Ectodermal cell (in vitro differentiated cells): ENCODE measurements around the gene ETV1.

ENCODE experiments used
- H3K27ac ChIP-seq: 2 replicates; pipeline ENCODE4 v1.7.0; 2013; ENCODE audit warnings: mild to moderate bottlenecking, low read depth, low read length; ENCODE audit not compliant: insufficient read depth, poor library complexity, severe bottlenecking
- H3K27me3 ChIP-seq: 2 replicates; pipeline ENCODE4 v1.7.0; 2013; ENCODE audit warnings: mild to moderate bottlenecking, low read length; ENCODE audit not compliant: insufficient read depth, control insufficient read depth, poor library complexity, severe bottlenecking
- H3K36me3 ChIP-seq: one replicate; pipeline ENCODE4 v1.7.0; 2013; ENCODE audit warnings: low read length; ENCODE audit not compliant: control insufficient read depth, insufficient read depth
- H3K4me1 ChIP-seq: one replicate; pipeline ENCODE4 v1.7.0; 2013; ENCODE audit warnings: low read length; ENCODE audit not compliant: control insufficient read depth, insufficient read depth
- H3K4me3 ChIP-seq: 2 replicates; pipeline ENCODE4 v1.7.0; 2013; ENCODE audit warnings: low read depth, low read length, control low read depth; ENCODE audit not compliant: insufficient read depth
- H3K9me3 ChIP-seq: 2 replicates; pipeline ENCODE4 v1.7.0; 2013; ENCODE audit warnings: mild to moderate bottlenecking, low read length, moderate library complexity; ENCODE audit not compliant: control insufficient read depth
- WGBS, 2 experiments: methylation state at CpG; one replicate each; pipeline ENCODE4 v1.1.7; 2013; ENCODE audit warnings: missing lambda C conversion rate in 2 of 2; 5-methylcytosine and 5-hydroxymethylcytosine counted together

Gene ETV1

DNA sequence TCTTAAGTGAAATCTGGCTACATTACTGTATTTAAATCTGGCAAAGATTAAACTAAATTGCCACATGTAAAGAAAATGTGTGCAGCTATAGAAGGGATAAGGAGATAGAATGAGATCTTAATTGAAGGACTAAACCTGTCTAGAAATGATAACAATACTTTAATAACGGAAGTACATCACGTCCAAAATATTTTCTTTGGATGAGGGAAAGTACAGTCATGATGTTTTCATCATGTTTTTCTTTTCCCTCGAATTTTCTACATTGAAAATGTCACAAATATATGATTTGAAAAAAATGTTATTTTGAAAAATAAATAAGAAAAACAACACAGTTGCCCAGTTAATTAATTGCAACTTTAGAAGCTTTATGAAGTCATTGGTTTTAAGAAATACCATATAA lies 143.9 kb downstream of the ETV1 start:
- H3K9me3 ChIP-seq: no peaks in the 10 kb centered on the region
- 89 to 96% methylated on average over 2 of the region's 3 CpGs for WGBS, 2 experiments
- no peaks in the 10 kb centered on the region for H3K27me3 ChIP-seq
- H3K4me1 ChIP-seq: no peaks in the 10 kb centered on the region
- no peak overlapping the region for H3K27ac ChIP-seq
- no peaks in the 10 kb centered on the region for H3K36me3 ChIP-seq
- no peak overlapping the region for H3K4me3 ChIP-seq

DNA sequence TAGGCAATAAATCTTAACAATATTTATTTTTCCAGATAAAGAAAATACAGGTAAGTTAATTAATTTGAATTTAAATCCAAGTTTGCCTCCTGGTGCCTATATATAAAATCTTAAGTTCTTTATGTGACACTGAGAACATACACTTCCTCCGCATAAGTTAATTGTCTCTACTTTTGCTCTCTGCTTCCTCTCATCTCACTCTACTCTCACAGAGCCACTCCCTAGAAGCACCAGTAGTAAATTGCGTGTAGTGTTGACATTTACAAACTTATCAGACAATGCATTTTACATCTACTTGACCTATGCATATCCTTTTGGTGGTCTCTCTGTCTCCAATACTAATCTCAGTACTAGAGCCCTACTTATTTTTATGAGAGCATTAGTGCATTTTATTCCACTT lies 144.5 kb downstream of the ETV1 start:
- Histone ChIP-seq H3K4me3 (no peak overlapping the region), H3K36me3 (no peaks in the 10 kb centered on the region), H3K27ac (no peak overlapping the region), H3K4me1 (no peaks in the 10 kb centered on the region), H3K27me3 (no peaks in the 10 kb centered on the region), H3K9me3 (no peaks in the 10 kb centered on the region)
- WGBS, 2 experiments: 97 to 99% methylated on average over 2 of the region's 2 CpGs

DNA sequence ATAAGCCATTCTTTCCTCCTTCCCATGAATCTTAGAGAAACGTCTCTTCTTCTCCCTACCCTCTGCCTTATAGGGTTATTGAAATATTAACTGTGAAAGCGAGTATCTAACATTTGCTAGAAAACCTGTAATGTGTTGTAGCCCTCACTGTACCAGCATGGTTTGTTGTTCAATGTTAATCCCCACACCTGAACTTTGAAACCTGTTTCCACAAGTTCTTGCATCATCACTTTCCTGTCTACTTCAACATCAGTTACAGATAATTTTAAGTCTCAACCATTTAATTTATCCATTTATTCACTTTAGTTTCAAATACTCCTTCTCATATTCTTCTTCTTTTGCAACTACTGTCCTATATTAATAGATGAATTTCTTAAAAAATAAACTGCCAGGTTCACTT lies 148.2 kb downstream of the ETV1 start:
- Histone ChIP-seq H3K9me3 (no peaks in the 10 kb centered on the region), H3K27me3 (no peaks in the 10 kb centered on the region), H3K4me3 (no peak overlapping the region), H3K27ac (no peak overlapping the region), H3K36me3 (no peaks in the 10 kb centered on the region), H3K4me1 (no peaks in the 10 kb centered on the region)
- WGBS, 2 experiments: 100% methylated on average over 2 of the region's 2 CpGs; no CpG with 5 or more reads in 1 of the 2 experiments
